CMK (cell line): ENCODE measurements around the gene NDUFB6.
"Not testable (repeated sequence)": the region's sequence is repeated elsewhere in the genome, so short reads cannot be mapped to it uniquely, and the experiment has no call there.

Source experiments
- DNase-seq: peaks from one replicate; pipeline ENCODE4 v3.0.0-alpha.2; 2010; ENCODE audit warnings: low read depth

Gene NDUFB6

GRCh38 chr9:32524558-32524891 lies 48.4 kb downstream of the NDUFB6 start:
- DNase-seq, result not testable (repeated sequence)

- no peak for DNase-seq
Measured at GRCh38 chr9:32523910-32524309, 49.0 kb downstream of the NDUFB6 start.

GRCh38 chr9:32518276-32518675 lies 54.7 kb downstream of the NDUFB6 start:
- DNase-seq, result no peak

- no peak for DNase-seq
Measured at GRCh38 chr9:32516241-32516640, 56.7 kb downstream of the NDUFB6 start.

- DNase-seq, result no peak
Measured at GRCh38 chr9:32508728-32509127, 64.2 kb downstream of the NDUFB6 start.

GRCh38 chr9:32503008-32503407 lies 70.0 kb downstream of the NDUFB6 start:
- no peak for DNase-seq
